Adrenal gland (tissue), 5 donors: Measurements from ENCODE around the gene OAF.

Experiments
- POLR2A ChIP-seq, 2 donors: fragments of 450-650 bp; IDR thresholded peaks; one replicate each; pipeline ENCODE4 v1.6.1; 2017; ENCODE audit warnings: antibody characterized with exemption in 2 of 2, mild to moderate bottlenecking in 2 of 2, moderate library complexity in 1 of 2
- TF ChIP-seq, protein P1 (sequence below), 6 experiments: fragments of 450-650 bp in 4 of 6; fragments of 200-600 bp in 2 of 6; sonication (generic) in 1 of 6; IDR thresholded peaks; 1 replicate in 5 of 6; 2 replicates in 1 of 6; pipeline versions ENCODE4 v1.5.1 to v1.8.0; 2016 to 2021; ENCODE audit warnings: antibody characterized with exemption in 6 of 6, mild to moderate bottlenecking in 2 of 6, moderate library complexity in 1 of 6
- donor health status: DM: no; HTN: no; CAD: no.

DNA sequence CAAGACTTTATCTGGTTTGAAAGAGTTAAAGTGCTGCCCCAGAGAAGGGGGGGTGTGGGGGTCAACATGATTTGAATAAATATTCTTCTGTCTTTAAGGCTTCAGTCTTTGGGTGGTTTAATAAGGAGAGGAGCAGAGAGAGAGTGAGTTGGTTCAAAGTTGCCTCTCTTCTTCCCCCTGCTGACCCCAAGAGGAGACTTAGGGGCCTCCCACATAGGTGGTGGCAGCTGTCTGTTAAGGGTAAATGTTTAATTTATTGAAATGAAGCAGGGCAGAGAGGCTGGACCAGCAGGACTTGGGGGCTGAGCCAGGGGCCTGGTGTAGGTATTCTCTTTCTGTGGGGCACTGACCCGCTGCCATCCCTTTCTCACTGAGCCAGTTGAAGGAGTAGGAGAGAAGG, 34.6 kb downstream of the OAF start:
- TF ChIP-seq, protein P1, sequence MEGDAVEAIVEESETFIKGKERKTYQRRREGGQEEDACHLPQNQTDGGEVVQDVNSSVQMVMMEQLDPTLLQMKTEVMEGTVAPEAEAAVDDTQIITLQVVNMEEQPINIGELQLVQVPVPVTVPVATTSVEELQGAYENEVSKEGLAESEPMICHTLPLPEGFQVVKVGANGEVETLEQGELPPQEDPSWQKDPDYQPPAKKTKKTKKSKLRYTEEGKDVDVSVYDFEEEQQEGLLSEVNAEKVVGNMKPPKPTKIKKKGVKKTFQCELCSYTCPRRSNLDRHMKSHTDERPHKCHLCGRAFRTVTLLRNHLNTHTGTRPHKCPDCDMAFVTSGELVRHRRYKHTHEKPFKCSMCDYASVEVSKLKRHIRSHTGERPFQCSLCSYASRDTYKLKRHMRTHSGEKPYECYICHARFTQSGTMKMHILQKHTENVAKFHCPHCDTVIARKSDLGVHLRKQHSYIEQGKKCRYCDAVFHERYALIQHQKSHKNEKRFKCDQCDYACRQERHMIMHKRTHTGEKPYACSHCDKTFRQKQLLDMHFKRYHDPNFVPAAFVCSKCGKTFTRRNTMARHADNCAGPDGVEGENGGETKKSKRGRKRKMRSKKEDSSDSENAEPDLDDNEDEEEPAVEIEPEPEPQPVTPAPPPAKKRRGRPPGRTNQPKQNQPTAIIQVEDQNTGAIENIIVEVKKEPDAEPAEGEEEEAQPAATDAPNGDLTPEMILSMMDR (IDR thresholded peaks at IDR 0.05) = no peak
- no peak for TF ChIP-seq POLR2A (IDR thresholded peaks at IDR 0.05)
